Aortic smooth muscle cell (primary cell): ENCODE data around the gene SUPT20HL1. TPM values are rescaled to one million over a fixed set of nuclear protein-coding genes. Genes with fewer than 3 reads are reported as not detected.

Source experiments
- total RNA-seq: library from RNA; depleted of rRNA; stranded (reverse); fragments of >200 nt; gene quantifications from 2 replicates; pipeline ENCODE4 v1.2.3, GENCODE V29; 2014

The SUPT20HL1 gene
- under 0.01 and 0.06 TPM in 2 replicates for total RNA-seq

GRCh38 chrX:24360272-24360671 is at the start of gene SUPT20HL1:
TSS of gene SUPT20HL1 (plus strand) at chrX:24360639. CDS start at chrX:24362761, 2,122 bp downstream.

GRCh38 chrX:24314019-24314635 is 46.3 kb upstream of the SUPT20HL1 start, which contains the start of gene SUPT20HL2:
TSS of gene SUPT20HL2 (minus strand) at chrX:24314069. CDS start at chrX:24313315, 754 bp downstream.

Other genes starting within 250 kb of the SUPT20HL1 start
- 33.7 and 38.4 TPM in 2 replicates for gene ZFX, start 210.9 kb upstream of the SUPT20HL1 start, total RNA-seq
- gene SUPT20HL2, start 46.6 kb upstream of the SUPT20HL1 start, total RNA-seq, result not detected in 2 replicates
- 25.9 and 34.3 TPM in 2 replicates for gene PDK3, start 104.6 kb downstream of the SUPT20HL1 start, total RNA-seq